NT2/D1 (cell line): Measurements from ENCODE around the gene SFR1.
"Not testable (repeated sequence)": the region's sequence is repeated elsewhere in the genome, so short reads cannot be mapped to it uniquely, and the experiment has no call there.

Source experiments
- SUZ12 ChIP-seq: IDR thresholded peaks from 2 replicates; pipeline ENCODE4 v1.6.1; 2011; ENCODE audit not compliant: insufficient read length, insufficient read depth; ENCODE audit errors: extremely low read depth
- YY1 ChIP-seq: IDR thresholded peaks from 2 replicates; pipeline ENCODE4 v1.6.1; 2011; ENCODE audit not compliant: insufficient read length, insufficient read depth
- ZNF274 ChIP-seq: IDR thresholded peaks from 2 replicates; pipeline ENCODE4 v1.6.1; 2011; ENCODE audit warnings: mild to moderate bottlenecking, low read depth, low read length

DNA sequence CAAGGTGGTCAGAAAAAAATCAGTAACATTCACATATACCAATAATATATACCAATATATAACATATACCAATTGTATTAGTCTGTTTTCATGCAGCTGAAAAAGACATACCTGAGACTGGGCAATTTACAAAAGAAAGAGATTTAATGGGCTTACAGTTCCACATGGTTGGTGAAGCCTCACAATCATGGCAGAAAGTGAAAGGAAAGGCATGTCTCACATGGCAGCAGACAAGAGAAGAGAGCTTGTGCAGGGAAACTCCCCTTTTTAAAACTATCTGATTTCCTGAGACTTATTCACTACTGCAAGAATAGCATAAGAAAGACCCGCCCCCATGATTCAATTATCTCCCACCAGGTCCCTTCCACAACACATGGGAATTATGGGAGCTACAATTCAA, 52.2 kb downstream of the SFR1 start:
- not testable (repeated sequence) for TF ChIP-seq YY1, SUZ12, ZNF274
